HTERT RPE-1 (cell line): ENCODE results near the gene NPLOC4.
"Not testable (repeated sequence)": the region's sequence is repeated elsewhere in the genome, so short reads cannot be mapped to it uniquely, and the experiment has no call there.

ENCODE experiments used
- in situ Hi-C: fragments of 300-500 bp; cut with MboI; formaldehyde crosslinking; loops from 4 replicates; pipeline ENCODE4 v1.14.3; 2020; ENCODE audit warnings: low sequenced_read_pairs

The NPLOC4 gene

DNA sequence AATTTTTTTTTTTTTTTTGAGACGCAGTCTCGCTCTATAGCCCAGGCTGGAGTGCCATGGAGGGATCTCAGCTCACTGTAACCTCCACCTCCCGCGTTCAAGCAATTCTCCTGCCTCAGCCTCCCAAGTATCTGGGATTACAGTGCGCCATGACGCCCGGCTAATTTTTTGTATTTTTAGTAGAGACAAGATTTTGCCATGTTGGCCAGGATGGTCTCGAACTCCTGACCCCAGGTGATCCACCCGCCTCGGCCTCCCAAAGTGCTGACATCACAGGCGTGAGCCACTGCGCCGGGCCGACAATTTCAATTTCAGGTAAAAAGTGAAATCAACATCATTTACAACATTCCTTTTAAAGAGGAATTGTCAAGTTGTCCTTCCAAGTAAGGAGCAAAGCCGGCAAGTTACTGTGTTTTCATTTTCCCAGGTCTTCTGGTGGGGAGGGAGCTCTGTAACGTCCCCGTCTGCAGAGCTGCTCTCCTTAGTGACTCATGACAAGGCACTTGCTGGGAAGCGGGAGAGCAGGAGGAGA lies 873 bp downstream of the NPLOC4 start:
- in situ Hi-C loops, result no loop called here

- in situ Hi-C loops, result no loop called here
Measured at GRCh38 chr17:81635431-81635830, 1.5 kb downstream of the NPLOC4 start.

DNA sequence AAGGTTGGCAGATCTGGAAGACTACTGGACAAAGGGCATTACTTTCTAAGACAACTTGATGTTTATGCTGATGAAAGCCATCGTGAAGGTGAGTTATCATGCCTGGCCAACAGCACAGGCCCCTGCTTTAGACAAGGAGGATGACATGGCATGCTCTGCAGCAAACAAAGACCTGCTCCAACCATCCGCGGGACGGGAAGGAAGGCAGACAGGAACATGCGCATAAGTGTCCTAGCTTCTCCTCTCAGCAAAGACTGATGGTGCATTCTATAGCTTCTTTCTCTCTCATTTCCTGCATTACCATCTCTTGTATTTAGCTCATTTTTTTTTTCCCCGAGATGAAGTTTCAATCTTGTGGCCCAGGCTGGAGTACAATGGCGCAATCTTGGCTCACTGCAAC lies 5.4 kb downstream of the NPLOC4 start:
- in situ Hi-C loops, result no loop called here

GRCh38 chr17:81630274-81630673 lies 6.6 kb downstream of the NPLOC4 start:
- in situ Hi-C loops, result no loop called here

DNA sequence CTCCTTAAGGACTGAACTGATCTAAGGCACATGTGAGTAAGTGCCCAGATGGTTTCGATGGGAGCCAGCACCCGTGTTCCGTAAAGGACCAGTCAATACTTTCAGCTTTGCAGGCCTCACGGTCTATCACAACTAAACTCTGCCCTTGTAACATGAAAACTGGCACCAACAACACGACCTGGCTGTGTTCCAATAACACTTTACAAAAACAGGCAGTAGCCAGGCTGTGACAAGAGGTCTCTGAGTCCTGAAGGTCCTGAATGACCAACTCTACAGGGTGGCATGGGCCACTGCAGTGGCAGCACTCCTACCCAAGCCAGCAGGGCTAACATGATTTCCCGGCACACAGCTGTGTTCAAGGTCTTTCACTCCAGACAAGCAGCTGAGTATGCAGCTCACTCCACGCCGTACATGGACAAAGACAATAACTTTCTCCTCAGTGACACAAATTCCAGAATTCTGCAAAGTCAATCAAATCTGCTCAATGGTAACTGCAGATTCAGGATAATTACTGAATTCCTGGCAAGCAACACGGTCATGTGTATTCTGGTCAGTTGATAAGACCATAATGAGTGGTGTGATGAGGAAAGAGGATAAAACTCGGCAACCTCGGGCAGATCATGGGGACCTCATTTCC lies 15.3 kb downstream of the NPLOC4 start:
- in situ Hi-C loops, result no loop called here

GRCh38 chr17:81618307-81618706 lies 18.6 kb downstream of the NPLOC4 start:
- in situ Hi-C loops, result not testable (repeated sequence)

GRCh38 chr17:81616877-81617276 lies 20.0 kb downstream of the NPLOC4 start:
- in situ Hi-C loops, result no loop called here

DNA sequence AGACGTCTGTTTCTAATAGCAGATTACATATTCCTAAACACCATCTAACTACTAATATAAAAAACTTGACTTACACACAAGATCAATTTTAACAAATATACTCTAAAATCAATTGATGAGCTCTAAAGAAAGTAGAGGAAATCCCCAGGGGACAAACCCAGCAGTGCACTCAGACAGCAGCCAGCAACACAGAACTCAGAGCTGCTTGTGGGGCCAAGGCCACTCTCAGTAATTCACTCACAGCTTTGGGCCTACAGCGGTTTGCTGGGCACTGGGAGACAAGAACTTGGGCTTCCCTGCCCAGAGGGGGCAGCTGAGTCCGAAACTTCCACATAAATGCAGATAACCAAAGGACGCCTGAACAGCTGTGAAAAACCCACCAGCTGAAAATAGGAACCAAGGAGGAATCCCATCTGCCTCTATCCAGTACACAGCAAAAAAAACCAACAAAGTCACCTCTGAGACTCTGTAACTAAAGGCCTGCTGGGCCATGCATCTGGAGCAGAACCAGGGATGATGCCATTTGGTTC lies 21.4 kb downstream of the NPLOC4 start:
- in situ Hi-C loops, result no loop called here

- in situ Hi-C loops, result no loop called here
Measured at GRCh38 chr17:81612172-81612970, 24.5 kb downstream of the NPLOC4 start.

DNA sequence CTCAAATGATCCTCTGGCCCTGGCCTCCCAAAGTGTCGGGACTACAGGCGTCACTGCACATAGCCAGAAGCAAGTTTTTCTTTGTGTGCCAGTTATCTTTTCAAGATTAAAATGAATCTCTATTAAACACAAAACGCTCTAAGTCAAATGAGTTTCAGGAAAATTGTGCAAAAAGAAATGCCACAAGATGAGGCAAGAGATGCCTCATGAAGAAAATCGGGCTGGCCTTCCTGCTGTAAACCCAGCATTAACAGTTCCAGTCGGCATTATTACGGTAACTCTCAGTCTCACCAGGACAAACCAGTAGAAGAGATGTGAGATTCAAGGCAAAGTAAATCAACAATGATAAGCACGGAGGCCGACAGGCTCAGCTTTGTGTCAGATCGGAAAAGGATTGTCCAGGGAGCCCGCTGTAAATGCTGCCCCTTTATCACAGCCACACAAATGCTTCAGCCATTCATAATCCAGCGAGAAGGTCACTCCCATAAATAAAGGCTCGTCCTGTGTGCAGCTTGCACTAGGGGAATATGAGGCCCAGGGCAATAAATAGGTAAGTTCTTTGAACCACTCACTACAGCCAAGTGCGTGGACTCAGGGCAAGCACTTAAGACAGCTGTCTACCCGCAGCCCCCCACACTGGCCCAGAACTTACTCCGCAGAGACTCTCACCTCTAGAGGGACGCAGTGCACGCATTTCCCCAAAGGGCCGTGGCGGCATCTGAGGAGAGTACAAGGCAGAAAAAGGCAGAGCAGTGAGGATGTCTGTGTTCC lies 27.2 kb downstream of the NPLOC4 start:
- in situ Hi-C loops, result no loop called here

GRCh38 chr17:81608605-81609004 lies 28.3 kb downstream of the NPLOC4 start:
- in situ Hi-C loops, result no loop called here

- in situ Hi-C loops, result no loop called here
Measured at GRCh38 chr17:81608082-81608481, 28.8 kb downstream of the NPLOC4 start.

DNA sequence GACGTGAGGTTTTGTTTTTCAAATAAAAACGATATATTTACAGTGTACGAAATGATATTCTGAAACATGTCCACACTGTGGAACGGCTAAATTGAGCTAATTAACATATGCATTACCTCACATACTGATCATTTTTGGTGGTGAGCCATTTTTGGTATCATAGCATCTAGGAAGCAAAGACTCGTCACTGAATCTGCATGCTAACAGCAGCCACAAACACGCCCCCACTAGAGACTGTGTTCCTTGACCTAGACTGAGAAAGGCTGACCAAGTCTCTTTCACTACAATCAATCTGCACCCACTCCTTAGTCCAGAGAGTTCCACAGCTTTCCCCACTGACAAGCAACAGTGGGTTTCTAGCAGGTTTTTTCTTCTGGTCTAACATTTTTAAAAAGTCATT lies 29.5 kb downstream of the NPLOC4 start:
- in situ Hi-C loops, result no loop called here

GRCh38 chr17:81603846-81604610 lies 32.9 kb downstream of the NPLOC4 start:
- in situ Hi-C loops, result no loop called here

DNA sequence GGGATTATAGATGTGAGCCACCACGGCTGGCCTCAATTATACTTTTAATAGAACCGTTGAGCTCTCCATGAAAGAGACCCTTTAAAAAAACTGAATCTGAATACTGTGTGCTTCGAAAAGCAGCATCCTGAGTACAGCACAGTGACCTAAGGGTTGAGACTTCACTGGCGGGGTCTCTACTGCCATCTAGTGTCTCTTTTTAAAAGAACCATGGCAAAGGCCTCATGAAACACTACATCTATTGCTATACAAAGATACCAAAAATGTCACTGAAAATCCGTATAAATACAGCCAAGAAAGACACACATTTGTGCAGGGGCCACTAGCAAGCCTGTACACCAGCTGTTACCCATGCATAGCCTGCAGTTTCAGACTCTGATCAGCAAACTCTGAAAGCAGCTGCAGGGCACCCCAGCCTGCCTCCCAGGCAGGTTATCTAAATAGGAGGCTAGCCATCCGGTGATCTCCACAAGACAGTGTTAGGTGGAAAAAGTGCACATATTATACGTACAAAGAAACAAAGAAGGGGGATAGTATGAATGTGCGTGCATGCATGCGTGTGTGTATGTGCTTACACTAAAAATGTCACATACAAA lies 35.3 kb downstream of the NPLOC4 start:
- in situ Hi-C loops, result no loop called here

- in situ Hi-C loops, result no loop called here
Measured at GRCh38 chr17:81599719-81600486, 37.0 kb downstream of the NPLOC4 start.

- in situ Hi-C loops, result no loop called here
Measured at GRCh38 chr17:81593105-81593871, 43.6 kb downstream of the NPLOC4 start.

DNA sequence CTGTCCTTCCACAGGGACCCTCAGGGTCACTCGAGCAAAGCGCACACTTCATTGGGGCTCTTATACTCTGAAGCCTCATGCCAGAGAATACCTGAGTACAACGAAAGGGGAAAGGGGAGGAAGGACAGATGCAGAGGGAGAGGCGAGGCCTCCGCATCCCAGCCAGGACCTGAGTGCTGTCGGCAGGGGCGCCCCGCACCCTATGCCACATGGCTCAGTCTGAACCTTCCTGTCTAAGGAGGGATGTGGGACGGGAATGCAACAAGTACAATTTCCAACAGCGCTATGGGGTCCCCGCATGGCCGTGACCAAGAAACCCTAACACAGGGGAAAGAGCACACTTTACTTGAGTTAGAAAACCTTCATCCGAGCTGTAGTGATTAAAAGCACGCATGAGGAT lies 44.9 kb downstream of the NPLOC4 start:
- in situ Hi-C loops, result no loop called here

- in situ Hi-C loops, result no loop called here
Measured at GRCh38 chr17:81590121-81590520, 46.8 kb downstream of the NPLOC4 start.
